GM19438 (cell line): Measurements from ENCODE around the gene MSI2.
"Not testable (repeated sequence)": the region's sequence is repeated elsewhere in the genome, so short reads cannot be mapped to it uniquely, and the experiment has no call there.

Experiments
- ATAC-seq: cut with Tn5 transposase; IDR thresholded peaks from one replicate; pipeline ENCODE4 v1.9.1; 2021; ENCODE audit warnings: low read depth; ENCODE audit not compliant: unreplicated experiment

MSI2 gene

DNA sequence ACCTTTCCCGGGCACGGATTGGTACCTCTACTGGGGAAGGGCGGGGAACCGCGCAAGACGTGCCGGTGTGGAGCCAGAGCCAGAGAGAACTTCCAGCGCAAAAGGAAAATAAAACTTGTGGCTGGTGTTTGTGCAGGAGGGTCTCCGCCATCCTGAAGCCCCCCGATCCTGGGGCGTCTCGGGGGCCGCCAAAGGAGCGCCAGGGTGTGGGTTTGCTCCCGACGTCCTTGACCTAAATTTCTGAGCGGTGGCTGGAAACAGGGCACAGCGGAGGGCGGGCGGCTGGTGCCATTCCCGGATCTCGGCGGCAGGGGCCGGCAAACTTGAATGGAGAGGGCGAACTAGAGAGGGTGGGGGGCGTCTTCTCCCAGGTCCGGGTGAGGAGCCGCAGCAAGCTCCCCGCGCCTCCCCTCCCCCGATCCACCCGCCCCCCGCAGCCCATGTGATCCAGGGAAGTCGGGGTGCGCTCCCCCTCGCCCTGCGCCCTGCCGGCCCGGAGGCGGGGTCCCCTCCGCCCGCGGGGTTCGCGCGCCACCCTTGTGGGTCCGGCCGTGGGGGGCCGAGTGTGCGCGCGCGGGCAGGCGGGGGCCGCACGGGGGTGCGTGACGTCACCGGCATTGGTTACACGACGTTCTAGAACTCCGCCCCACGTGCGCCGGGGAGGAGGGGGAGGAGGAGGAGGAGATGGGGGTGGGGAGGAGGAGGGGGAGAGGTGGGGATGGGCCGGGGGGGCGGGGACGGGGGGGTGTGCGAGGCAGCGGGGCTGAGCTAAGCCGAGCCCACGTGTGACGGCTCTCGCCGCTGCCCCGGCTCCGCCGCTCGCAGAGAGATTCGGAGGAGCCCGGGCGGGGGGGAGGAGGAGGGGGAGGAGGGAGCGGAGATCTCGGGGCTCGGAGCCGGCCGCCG, at the start of gene MSI2:
Gene MSI2, plus strand, starts transcription at position 748 of the 906 bp plus-strand sequence. CDS start 220 bp downstream, outside the sequence.
- ATAC-seq, result peak; percentile 50

DNA sequence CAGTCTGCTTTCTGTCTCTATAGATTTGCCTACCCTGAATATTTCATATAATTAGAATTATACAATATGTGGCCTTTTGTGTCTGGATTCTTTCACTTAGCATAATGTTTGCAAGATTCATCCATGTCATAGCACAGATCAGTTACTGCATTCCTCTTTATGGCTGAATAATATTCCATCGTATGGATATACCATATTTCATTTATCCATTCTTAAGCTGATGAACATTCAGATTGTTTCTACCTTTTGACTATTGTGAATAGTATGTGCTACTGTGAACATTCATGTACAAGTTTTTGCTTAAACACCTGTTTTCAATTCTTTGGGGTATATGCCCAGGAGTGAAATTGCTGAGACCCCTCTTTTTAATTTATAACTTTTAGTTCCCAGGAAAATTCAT, 49.4 kb upstream of the MSI2 start:
- no peak for ATAC-seq

DNA sequence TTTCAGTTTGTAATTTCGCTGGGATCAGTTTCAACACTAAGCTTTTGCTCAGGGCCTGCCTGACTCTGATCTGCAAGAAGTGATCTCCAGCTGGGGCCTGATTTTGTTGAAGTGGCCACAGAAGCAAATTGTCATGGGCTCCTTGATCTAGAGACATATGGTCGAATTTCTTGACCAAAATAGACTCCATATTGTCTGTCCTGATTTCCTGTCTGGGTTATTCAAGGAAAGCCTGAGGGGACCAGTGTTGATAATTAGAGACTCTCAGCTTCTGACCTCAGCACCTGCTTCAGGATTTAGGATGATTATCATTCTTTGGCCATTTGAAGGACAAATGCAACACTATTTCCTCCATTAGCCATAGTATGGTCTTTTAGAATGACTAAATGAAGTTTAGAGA, 48.9 kb upstream of the MSI2 start:
- no peak for ATAC-seq

DNA sequence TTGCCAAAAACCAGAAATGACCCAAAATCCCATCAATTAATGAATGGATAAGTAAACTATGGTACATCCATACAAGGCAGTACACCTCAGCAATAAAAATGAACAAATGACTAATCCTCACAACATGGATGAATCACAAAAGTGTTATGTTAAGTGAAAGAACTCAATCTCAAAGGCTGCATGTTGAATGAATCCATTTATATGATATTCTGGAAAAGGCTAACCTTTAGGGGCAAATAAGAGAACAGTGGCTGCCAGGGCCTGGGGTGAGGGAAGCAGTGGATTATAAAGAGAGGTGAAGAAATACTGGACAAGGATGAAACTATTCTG, 46.1 kb upstream of the MSI2 start:
- no peak for ATAC-seq

DNA sequence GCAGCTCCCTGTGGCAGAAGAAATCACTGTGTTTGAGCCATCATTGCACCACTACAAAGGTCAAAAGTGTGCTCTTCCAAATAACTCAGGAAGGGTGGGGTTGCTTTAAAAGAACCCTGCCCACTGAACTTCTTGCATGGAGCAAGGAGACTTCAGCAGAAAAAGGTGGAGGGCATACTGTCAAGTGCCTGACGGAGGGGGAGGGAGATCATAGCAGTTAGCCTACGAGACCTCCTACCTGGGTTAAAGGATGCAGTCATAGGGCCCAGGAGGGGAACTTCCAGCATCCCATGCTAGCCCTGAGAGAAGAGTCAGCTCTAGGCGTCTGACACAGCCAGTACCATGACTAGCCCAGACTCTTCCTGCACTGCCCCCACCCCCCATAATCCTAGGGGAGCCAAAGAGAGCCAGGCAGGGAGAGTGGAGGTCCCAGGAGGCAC, 45.3 kb upstream of the MSI2 start:
- no peak for ATAC-seq

DNA sequence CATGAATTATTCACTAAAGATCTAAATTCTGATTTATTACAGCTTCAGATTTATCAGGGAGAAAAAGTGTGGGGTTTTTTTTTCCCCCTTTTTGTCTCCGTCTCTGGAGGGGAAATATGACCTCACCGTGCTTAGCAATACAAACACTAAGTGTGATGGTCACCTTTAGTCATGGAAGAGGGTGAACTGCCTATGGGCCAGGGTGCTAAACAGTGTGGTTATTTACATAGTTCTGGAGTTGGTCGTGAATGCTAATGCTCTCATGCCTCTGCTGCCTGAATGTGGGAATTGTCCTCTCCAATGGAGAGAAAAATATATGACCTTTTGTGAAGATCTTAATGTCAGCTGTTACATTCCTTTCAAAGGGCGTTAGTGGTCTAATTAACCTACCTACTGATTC, 44.8 kb upstream of the MSI2 start:
- ATAC-seq, result no peak

DNA sequence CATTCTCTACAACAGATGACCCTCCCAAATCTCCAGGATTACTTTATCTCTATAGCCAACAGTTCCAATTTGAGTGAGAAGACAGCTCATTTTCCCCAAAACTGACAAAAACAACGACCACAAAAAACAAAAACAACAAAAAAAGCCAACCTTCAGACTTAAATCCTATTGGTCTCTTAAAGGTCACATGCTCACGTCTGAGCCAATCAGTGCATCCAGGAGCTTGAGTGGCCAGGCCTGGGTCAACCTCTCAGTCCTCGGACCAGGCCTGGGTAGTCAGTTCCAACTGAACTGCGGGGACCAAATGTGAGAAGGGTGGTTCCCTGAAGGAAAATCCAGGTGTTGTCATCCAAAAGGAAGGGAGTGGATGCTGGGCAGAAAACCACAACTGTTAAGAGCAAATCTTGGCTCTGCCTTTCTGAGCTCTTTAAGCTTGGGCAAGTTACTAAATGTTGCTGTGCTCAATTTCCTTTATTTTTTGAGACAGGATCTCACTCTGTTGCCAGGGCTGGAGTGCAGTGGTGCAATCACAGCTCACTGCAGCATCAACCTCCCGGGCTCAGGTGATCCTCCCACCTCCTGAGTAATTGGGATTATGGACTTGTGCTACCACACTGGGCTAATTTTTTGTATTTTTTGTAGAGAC, 43.0 kb upstream of the MSI2 start:
- ATAC-seq, result no peak

DNA sequence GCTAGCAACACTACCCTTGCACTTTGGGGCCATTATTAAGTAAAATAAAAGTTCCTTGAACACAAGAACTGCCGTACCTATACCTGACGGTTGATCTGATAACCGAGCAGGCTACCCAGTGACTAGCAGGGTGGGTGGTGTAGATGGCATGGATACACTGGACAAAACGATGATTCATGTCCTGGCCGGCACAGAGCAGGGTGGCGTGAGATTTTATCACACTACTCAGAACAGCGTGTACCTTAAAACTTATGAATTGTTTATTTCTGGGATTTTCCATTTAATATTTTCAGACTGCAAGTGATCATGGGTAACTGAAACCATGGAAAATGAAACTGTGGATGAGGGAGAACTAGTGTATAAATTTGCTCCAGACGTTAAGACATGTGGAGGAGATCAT, 41.0 kb upstream of the MSI2 start:
- ATAC-seq, result no peak

DNA sequence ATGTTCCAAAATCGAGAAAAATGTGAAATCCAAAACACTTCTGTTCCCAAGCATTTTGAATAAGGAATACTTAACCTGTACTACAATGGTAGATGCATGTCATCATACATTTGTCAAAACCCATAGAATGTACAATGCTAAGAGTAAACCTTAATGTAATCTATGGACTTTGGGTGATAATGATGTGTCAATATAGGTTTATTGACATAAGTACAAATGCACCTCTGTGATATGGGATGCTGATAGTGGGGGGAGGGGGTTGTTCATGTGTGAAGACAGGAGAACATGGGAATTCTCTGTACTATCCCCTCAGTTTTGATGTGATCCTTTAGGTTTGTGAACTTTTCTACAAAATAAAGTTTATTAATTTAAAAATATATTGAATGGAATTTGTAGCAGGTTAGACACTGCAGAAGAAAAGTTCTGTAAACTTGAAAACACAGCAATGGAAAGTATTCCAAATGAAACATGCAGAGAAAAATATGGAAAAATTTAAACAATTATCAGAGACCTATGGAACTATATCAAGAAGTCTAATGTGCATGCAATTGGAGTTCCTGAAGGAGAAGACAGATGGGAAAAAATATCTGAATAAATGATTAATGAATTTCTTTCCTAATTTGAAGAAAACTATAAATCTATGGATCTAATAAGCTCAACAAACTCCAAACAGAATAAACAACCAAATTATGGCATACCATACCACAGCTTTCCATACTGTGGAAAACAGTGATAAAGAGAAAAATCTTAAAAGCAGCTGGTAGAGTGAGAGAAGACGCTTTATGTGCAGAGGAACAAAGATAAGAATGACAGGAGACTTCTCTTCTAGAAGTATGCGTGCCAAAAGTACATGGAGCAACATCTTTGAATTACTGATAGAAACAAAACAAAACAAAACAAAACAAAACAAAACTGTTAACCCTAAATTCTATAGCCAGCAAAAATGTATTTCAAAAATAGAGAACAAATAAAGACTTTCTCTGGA, 34.7 kb upstream of the MSI2 start:
- no peak for ATAC-seq

DNA sequence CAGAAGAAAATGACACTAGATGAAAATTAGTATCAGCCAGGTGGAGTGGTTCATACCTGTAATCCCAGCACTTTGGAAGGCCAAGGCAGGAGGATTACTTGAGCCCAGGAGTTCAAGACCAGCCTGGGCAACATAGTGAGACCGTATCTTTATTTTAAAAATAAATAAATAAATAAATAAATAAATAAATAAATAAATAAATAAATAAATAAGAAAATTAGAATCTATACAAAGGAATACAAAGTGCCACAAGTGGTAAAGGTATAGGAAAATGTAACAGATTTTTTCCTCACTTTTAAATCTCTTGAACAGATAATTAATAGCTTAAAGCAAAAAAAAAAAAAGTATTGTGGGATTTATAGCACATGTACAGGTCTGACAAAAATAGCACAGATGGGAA, 33.9 kb upstream of the MSI2 start:
- ATAC-seq, result not testable (repeated sequence)

DNA sequence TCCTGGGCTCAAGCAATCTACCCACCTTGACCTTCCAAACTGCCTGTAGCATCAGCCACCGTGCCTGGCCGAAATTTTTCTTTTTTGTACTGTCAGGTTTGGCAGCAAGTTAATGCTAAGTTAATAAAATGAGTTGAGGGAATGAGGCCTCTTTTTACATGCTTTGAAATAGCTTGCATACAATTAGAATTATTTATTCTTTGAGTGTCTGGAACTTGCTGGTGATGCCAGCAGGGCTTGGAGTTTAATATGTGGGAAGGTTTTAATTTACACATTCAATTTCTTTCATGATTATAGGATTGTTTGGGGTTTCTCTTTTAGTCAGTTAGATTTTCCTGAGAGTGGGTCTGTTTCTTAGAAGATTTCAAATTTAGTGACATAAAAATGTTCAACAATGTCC, 31.2 kb upstream of the MSI2 start:
- no peak for ATAC-seq

DNA sequence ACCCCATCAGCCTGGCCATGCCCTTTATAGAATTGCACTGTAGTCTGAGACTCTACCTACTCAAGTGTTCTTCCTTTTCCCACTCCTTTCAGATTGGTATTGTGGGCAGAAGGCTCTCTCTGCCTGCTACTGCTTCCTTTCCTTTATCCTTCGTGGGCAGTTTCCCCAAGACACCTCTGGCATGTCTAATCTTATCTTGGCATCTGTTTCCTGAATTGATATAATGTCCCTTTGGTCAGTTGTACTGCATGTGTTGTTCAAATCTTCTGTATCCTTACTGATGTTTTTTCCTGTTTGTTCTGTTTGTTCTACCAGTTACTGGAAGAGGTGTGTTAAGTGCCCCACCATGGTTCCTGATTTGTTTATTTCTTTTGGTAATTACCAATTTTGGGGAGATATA, 29.5 kb upstream of the MSI2 start:
- no peak for ATAC-seq

DNA sequence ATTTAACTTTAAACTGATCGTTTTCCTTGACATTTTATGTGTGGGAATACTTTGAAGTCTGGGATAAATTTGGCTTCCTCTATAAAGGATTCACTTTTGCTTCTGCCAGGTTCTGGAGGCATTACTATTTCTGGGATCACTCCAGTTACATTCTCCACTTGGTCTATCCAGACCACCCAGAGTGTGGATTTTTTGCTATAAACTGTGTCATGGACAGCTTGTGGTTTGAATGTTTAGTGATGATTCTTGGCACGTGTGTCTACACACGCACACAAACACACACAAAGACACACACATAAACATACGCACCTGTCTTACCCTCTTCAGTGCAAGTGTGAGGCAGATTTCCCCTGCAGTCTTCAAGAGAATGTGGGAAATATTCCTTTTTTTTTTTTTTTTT, 27.4 kb upstream of the MSI2 start:
- ATAC-seq, result no peak

DNA sequence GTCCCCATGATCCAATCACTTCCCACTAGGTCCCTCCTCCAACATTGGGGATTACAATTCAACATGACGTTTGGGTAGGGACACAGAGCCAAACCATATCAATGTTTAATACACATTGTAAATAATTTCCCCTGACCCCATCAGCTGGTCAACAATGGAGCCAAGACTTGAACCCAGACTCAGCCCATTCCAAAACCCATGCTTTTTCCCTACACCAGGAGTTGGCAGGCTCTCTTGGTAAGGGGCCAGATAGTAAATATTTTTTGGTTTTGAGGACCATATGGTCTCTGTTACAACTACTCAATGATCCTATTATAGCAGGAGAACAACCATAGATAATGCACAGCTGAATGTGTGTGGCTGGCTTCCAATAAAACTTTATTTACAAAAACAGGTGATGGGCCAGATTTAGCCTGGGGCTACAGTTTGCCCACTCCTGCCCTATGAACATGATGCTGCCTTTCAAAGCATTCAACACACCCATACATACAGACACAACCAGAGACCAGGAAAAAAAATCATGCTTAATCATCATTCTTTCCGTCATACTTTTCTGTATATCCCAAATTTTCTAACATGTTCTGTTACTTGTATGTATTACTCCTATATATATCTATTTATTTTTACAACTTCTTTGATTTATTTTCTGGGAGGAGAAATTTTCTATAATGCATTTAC, 22.1 kb upstream of the MSI2 start:
- no peak for ATAC-seq

DNA sequence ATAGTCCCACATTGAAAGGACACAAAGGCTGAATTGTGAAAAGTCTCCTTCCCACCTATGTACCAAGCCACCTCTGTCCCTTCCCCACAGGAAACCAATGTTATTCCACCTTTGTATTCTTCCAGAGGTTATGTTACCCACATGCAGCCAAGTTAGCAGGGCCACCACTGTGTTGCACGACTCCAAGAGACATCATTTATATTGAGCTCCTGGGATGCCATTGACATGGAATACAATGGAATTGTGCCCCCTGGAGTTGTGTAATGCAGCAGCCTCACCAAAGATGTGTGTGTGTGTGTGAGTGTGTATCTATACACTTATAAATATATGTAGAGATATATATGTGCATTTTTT, 21.6 kb upstream of the MSI2 start:
- no peak for ATAC-seq

DNA sequence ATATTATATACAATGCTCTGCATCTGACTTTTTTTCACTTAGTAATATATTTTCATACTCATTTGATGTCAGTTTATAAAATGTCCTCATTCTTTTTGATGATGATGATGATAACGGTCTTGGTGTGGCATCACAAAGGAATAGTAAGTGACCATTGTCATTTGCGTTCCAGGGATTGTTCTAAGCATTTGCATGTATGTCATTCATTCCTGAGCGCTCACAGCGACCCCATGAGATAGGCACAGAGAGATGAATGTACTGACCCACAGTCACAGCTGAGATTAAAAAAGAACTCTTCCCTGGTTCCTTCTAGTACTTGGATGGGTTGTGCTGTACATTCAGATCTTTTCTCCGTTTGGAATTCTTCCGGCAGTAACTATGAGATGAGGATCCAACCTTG, 21.2 kb upstream of the MSI2 start:
- ATAC-seq, result no peak

DNA sequence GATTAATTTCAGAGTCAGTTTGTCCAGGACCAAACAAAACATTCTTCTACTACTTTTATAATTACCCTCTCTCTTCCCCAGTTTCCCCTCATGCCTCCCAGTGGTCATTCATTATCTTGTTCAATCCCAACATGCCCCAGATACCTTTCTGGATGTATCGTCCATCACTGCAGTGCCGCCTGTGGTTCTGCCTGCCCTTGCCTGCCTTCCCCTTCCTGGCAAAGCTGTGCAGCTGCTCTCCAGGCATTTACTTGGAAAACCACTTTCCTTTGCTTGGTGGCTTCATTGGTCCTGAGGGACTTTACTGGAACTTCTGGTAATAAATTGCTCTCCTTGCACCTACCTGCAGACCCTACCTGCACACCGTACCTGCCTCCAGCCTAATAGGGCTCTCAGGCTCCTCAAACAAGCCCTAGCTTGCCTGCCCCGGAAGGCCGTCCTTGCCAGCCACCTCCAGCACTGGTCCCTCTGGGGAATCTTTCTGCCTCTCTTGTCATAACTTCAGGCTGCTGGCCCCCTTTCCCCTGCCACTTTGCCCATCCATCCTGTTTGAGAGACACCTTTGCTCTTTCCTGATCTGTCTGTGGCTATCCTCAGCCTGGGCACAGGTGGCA, 19.5 kb upstream of the MSI2 start:
- no peak for ATAC-seq

DNA sequence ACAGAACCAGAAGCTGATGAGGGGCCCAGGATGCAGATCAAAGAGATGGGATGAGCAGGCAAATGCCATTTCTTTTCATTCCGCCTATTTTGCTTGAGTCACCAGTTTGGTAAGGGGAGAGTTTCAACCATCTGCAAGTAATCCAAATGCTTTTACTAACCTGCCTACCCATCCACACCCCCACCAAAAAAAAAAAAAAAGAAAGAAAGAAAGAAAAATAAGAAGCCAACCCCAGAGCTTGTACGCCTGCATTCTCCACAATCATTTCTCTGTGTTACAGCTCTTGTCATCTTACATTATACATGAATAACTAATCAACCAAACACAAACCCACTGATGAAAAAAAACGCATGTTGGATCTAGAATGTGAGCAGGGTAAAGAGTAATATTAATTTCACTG, 15.7 kb upstream of the MSI2 start:
- no peak for ATAC-seq

DNA sequence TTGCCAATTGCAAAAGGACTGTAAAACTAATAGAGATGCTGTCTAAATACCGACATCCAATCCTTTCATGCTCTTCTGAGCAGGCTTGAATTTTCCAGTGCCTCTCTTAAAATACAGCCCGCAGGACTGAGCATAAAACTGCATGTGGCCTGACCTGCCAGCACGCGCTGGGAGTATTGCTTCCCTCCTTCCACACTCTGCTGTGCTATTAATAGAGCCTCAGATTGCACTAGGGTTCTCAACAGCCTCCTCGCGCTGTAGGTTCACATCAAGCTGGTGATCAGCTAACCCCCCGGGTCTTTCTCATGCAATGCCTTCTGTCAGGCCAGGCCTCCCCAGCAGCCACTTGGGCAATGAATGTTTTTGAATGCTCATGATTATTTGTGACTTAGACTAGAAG, 14.2 kb upstream of the MSI2 start:
- ATAC-seq, result no peak

DNA sequence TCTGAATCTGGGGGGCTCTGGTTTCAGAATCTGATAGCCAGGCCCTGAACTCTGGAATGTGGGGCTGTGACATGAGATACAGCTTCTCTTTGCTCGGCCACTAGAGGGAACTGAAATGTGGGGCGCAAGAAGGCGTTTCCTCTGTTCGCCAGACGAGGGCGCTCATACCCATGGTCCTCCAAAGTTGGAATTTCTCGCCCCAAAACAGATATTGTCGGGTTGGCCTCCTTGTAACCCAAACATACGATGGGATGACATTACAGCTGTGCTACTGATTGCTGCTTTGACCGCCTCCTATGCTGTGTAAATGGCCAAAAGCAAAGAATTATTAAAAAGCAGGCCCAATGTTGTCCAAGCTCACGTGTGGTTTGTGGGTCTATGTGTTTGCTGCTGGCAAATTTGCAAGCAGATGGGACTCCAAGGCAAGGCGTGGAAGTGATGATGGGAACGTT, 13.1 kb upstream of the MSI2 start:
- ATAC-seq, result no peak
